ENCODE data around the gene ACCS. TPM values are rescaled to one million over a fixed set of nuclear protein-coding genes. Genes with fewer than 3 reads are reported as not detected.

Gene ACCS
- total and polyA plus RNA-seq, 9 of the 15 experiments (the other 6 are each of a cell fraction or from before 2014, with no cell fraction given): 4.2 to 25.9 (median 16.3) TPM

GRCh38 chr11:44033856-44034255 is 32.2 kb upstream of the ACCS start (continued):
- TF ChIP-seq CREB3L1 (IDR thresholded peaks at IDR 0.05; ENCODE audit: borderline replicate concordance, low read depth) (no peak), SAP30 (IDR thresholded peaks at IDR 0.05; ENCODE audit: borderline replicate concordance, insufficient read depth, low read depth, low read length, poor library complexity, severe bottlenecking) (no peak), HDAC2 (IDR thresholded peaks at IDR 0.05) (no peak), ZNF184 (CRISPR knock-in tag; IDR thresholded peaks at IDR 0.05) (no peak), KHSRP (IDR thresholded peaks at IDR 0.05) (no peak)

GRCh38 chr11:44034639-44035038 is 31.4 kb upstream of the ACCS start:
- Histone ChIP-seq H3K4me1 (replicated peaks in 1 of 2; ENCODE audit: control insufficient read depth in 2 of 2, insufficient read depth in 2 of 2, low read length in 2 of 2) (peaks cover 0 to 2% of the 10 kb centered on the region in 2 experiments; a peak in 2 of 5 replicates), H3K79me2 (ENCODE audit: control insufficient read depth, insufficient read depth, low read length) (no peaks in the 10 kb centered on the region), H2AFZ (ENCODE audit: low read depth, low read length) (no peak overlapping the region), H3K4me3 (no peak overlapping the region), H3K4me2 (ENCODE audit: insufficient read depth, low read length) (no peak overlapping the region), H3K9me1 (ENCODE audit: control insufficient read depth, insufficient read depth, low read length) (no peaks in the 10 kb centered on the region), H4K20me1 (replicated peaks; ENCODE audit: control insufficient read depth, insufficient read depth, low read length) (no peaks in the 10 kb centered on the region), H3K9me3 (replicated peaks; ENCODE audit: control insufficient read depth, insufficient read depth, low read depth, low read length) (no peaks in the 10 kb centered on the region), H3K27ac (ENCODE audit: extremely low read depth, low read depth, low read length) (no peak overlapping the region), H3K9ac (ENCODE audit: insufficient read depth in 1 of 2, low read depth in 2 of 2, low read length in 2 of 2) (no peak overlapping the region), H3K36me3 (ENCODE audit: control insufficient read depth, insufficient read depth, low read length) (no peaks in the 10 kb centered on the region), H3K27me3 (ENCODE audit: control insufficient read depth in 2 of 2, insufficient read depth in 2 of 2, low read length in 2 of 2) (peaks cover 15 to 25% of the 10 kb centered on the region in 2 experiments; a peak in 4 of 5 replicates)
- DNase-seq (ENCODE audit: extremely low read depth in 1 of 4, low spot score in 3 of 4) (no peak), FAIRE-seq (no peak), ATAC-seq (no peak)
- ChIA-PET CTCF (ENCODE audit: low intra/inter-chr PET ratio) (no interaction called here), POLR2A (interaction anchor here (0.7 to 1.0 kb wide), 4 partner anchors 13 to 63 kb away, joined by 3 read pairs; partner anchors contain the start of gene ACCSL)
- intact Hi-C loops (cut with micrococcal nuclease): no loop called here
- in situ Hi-C loops (cut with MboI): loop anchor here (5.0 kb wide), 1 partner anchor 87 kb away; no protein-coding TSS in a partner anchor
- no TSS peak for BruUV-seq (replicated peaks)
- TF ChIP-seq PTRF (tag; IDR thresholded peaks at IDR 0.05) (no peak), IRF2 (CRISPR knock-in tag; IDR thresholded peaks at IDR 0.05) (no peak), JUN (IDR thresholded peaks at IDR 0.05; ENCODE audit: borderline replicate concordance, low read depth, low read length) (no peak), JUN (CRISPR knock-in tag; IDR thresholded peaks at IDR 0.05; ENCODE audit: borderline replicate concordance) (no peak), ZBTB43 (CRISPR knock-in tag; IDR thresholded peaks at IDR 0.05) (no peak), CBX2 (IDR thresholded peaks at IDR 0.05; ENCODE audit: insufficient read depth, low read length, poor library complexity, severe bottlenecking) (no peak), PHF21A (IDR thresholded peaks at IDR 0.05; ENCODE audit: borderline replicate concordance, low read depth) (no peak), FOXJ2 (tag; IDR thresholded peaks at IDR 0.05) (no peak), ZNF12 (CRISPR knock-in tag; IDR thresholded peaks at IDR 0.05) (no peak), MEF2D (tag; conservative IDR thresholded peaks at IDR 0.05; ENCODE audit: low read depth) (no peak), RFX5 (IDR thresholded peaks at IDR 0.05; ENCODE audit: low read depth, low read length) (no peak), MECOM (CRISPR knock-in tag; IDR thresholded peaks at IDR 0.05) (no peak), HDAC6 (IDR thresholded peaks at IDR 0.05; ENCODE audit: low read depth, low read length) (no peak), ZNF79 (CRISPR knock-in tag; IDR thresholded peaks at IDR 0.05; ENCODE audit: low read depth) (no peak)
